Measurements from ENCODE around the gene LGR5.

DNA sequence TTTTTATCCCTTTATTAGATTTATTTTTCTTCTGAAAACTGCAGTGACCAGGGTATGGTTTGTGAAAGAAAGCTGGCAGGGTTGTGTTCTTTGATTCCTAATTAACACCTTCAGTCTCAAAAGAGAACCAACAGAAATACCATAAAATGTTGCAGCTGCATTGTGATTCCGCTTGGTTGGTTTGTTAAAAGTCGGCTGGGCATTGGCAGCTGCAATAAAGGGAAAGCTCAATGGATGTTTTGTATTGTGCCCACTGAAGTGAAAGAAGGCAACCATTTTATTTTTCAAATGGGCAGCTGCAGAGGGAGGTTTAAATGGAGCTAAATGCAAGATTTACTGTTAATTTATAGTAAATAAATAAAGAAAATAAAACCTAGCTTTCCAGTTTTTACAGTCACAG is 16.7 kb downstream of the LGR5 start:
- TF ChIP-seq, protein P1, sequence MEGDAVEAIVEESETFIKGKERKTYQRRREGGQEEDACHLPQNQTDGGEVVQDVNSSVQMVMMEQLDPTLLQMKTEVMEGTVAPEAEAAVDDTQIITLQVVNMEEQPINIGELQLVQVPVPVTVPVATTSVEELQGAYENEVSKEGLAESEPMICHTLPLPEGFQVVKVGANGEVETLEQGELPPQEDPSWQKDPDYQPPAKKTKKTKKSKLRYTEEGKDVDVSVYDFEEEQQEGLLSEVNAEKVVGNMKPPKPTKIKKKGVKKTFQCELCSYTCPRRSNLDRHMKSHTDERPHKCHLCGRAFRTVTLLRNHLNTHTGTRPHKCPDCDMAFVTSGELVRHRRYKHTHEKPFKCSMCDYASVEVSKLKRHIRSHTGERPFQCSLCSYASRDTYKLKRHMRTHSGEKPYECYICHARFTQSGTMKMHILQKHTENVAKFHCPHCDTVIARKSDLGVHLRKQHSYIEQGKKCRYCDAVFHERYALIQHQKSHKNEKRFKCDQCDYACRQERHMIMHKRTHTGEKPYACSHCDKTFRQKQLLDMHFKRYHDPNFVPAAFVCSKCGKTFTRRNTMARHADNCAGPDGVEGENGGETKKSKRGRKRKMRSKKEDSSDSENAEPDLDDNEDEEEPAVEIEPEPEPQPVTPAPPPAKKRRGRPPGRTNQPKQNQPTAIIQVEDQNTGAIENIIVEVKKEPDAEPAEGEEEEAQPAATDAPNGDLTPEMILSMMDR (IDR thresholded peaks at IDR 0.05; ENCODE audit: insufficient read depth, low read length, poor library complexity, severe bottlenecking), result no peak
- no peak for TF ChIP-seq EZH2phosphoT487 (conservative IDR thresholded peaks at IDR 0.05; ENCODE audit: low read length)

All from SU-DHL-6 (cell line).